B cell (primary cell): ENCODE data around the gene KSR1.

Experiments used
- CTCF ChIP-seq: fragments of 200-600 bp; IDR thresholded peaks from one replicate; pipeline ENCODE4 v1.8.0; 2022; ENCODE audit warnings: antibody characterized with exemption, mild to moderate bottlenecking
- EZH2 ChIP-seq: IDR thresholded peaks from 2 replicates; pipeline ENCODE4 v1.6.1; 2012; ENCODE audit warnings: borderline replicate concordance, low read depth, mild to moderate bottlenecking, moderate library complexity, low read length; ENCODE audit not compliant: insufficient read depth, poor library complexity, severe bottlenecking

DNA sequence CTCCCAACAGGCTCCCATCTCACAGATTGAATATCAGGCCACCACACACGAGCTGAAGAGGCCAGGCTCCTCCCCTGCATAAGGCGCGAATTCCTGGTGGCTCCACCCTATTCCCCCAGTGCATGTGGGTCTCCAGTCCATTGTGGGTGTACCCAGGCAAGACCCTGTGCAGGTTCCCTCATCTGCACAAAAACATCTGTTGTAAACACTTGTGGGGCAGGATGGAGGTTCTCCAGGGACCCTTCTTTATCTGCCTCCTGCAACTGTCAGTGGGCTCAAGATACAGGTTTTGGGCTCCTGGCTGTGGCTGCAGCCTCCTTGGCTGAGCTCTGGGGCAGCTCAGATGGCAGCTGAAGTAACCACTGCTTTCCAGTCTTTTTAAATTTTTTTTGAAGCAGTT, 157.2 kb downstream of the KSR1 start:
- TF ChIP-seq CTCF (no peak), EZH2 (no peak)
